Embryonic facial prominence (tissue), 1 donor: ENCODE results near the gene PRSS8.
A peak's percentile ranks its signal among the peaks of the same experiment; 100 is the strongest.
"Not testable (repeated sequence)": the region's sequence is repeated elsewhere in the genome, so short reads cannot be mapped to it uniquely, and the experiment has no call there.

Experiments used
- DNase-seq: peaks from one replicate; pipeline ENCODE4 v3.0.0-alpha.2; 2016; ENCODE audit errors: extremely low spot score

Gene PRSS8

DNA sequence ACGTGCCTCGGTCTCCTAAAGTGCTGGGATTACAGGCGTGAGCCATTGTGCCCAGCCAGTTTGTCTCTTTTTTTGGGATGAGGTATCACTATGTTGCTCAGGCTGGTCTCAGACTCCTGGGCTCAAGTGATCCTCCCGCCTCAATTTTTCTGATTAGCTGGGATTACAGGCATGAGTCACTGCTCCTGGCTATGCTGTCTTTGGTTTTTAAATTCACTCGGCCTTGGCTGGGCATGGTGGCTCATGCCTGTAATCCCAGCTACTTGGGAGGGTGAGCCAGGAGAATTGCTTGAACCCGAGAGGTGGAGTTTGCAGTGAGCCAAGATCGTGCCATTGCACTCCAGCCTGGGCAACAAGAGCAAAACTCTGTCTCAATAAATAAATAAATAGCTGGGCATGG, 8.9 kb upstream of the PRSS8 start:
- DNase-seq, result not testable (repeated sequence)

- DNase-seq, result no peak
Measured at GRCh38 chr16:31143694-31144148, 8.2 kb upstream of the PRSS8 start.

DNA sequence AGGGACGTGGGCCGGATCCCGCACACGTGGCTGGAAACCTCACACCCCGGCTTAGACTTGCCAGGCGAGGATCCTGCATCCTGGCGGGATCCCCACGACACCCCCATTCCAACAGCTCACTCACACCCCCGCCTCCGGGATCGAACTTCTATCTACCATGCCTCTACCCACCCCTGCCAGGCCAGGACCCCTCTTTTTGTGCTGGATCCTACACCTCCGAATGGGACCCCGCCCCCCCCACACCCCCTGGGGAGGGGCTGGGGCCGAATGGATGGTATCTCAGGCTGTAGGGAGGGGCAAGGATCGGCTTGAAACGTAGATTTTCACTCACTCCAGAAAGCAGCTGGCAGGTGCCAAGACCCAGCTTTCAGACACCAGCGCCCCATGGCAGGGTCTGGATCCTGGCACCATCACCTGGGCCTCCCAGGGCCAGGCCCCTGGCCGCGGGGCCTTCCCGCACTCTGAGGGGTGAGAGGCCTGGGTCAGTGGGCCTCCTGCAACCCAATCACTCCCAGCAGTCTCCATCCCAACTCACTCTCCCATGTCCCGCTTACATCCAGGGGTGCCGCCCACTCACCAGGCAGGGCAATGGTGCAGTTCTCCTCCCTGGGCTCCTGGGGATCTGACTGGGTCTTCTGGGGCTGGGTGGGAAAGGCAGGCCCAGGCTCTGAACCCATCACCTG, 7.6 kb upstream of the PRSS8 start:
- DNase-seq, result no peak

DNA sequence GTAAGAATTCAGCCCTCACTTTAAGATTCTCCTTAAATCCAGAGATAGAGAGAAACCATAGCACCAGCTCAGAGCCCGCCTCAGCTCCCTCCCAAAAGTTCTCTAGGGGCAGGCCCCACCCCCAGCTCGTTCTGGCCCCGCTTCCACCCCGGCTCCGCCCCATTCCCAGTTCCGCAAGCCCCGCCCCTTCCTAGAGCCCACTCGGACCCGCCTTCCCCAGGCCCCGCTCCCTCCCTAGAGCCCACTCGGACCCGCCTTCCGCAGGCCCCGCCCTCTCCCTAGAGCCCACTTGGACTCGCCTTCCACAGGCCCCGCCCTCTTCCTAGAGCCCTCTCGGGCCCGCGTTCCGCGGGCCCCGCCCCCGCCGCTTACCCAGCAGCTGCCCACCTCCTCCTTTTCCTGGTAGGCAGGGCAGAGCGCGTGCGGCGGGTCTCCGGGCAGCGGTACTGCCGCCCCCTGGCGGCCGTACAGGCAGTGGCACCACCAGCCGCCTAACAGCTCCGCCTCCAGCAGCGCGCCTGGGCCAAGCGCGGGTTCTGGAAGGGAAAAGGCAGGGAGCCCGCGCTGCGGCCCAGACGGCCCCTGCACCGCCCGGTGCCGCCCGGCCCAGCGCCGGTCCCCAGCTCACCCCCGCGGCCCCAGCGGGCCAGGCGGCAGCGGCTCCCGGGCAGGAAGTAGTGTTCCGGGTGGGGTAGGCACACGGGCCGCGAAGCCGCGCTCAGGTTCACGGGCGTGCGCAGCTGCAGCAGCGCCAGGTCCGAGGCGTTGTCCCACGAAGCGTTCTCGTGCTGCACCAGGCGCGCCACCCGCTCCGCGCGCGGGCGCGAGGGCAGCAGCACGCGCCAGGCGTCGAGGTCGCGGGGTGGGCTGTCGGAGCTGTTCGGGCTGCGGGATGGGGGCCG, 6.8 kb upstream of the PRSS8 start:
- peak; percentile 96 for DNase-seq

DNA sequence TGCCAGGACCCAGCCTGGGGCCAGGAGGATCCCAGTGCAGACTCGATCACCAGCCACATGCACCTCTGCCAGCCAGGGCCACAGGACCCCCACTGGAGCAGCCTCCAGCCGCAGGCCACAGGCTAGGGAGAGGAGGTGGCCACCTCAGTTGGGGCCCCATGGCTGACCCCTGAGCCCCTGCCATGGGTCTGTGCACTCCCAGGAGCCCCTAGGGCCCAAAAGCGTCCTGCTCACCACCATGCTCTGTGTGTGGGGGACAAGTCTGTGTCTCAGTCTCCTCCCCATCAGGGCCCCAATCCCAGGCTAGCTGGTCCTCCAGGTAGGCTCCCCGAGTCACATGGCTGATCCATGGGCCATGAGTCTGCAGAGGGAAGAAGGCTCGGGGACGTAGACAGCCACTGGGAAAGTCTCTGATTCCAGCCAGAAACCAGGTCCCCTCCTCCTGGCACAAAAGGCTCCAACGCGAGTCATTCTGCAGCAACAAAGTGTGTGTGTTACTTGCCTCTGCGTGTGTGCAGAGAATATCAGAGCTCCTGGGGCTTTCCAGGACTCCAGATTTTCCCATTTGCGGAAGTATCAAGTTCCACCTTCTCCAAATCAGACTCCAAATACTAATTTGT, 6.1 kb upstream of the PRSS8 start:
- DNase-seq, result no peak

DNA sequence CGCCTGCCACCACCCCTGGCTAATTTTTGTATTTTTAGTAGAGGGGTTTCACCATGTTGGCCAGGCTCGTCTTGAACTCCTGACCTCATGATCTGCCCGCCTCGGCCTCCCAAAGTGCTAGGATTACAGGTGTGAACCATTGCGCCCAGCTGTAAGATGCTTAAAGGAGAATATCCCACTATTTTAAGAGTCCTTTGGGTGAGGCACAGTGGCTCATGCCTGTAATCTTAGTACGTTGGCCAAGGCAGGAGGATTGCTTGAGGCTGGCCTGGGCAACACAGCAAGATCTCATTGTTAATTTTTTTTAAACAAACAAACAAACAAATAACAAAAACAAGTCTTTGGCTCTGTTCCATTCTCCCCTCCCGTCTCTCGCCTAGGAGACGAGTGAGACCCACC, 5.5 kb upstream of the PRSS8 start:
- not testable (repeated sequence) for DNase-seq

GRCh38 chr16:31138621-31139578, 3.4 kb upstream of the PRSS8 start:
- no peak for DNase-seq

GRCh38 chr16:31136822-31137499, 1.4 kb upstream of the PRSS8 start:
- DNase-seq, result not testable (repeated sequence)

DNA sequence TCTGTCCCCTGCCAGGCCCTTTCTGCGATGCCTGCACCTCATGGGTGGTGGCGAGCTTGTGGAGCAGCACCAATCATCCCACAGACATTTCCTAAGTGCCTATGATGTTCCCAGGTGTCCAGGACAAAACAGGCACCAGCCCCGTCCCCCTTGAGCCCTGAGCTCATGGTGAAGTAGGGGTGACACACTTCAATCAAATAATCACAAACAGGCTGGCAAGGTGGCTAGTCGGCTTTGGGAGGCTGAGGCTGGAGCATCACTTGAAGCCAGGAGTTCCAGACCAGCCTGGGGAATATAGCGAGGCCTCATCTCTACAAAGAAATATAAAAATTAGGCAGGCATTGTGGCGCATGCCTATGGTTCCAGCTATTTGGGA, 748 bp upstream of the PRSS8 start:
- DNase-seq, result no peak

- DNase-seq, result no peak
Measured at GRCh38 chr16:31134625-31135534, 647 bp downstream of the PRSS8 start.

DNA sequence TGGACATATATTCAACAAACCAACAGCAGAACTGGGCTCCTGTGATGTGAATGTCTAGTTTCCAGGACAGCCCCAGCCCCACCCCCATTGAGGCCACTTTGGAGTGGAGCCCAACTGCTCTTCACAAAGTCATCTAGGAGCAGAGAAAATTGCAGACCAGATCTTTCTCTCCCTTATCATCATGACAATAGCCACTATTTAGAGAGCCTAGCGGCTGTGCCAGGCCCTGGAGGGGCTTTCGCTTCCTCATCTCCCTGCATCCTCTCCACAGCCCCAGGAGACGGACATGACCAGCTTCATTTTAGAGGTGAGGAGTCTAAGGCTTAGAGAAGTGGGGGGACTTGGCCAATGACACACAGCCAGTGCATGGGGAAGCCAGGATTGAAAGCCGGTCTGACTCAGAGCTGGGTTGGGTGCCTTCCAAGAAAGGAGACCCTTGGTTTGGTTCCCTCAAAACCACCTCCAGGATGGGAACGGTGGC, 1.4 kb downstream of the PRSS8 start:
- DNase-seq, result no peak

GRCh38 chr16:31133046-31133501, 2.5 kb downstream of the PRSS8 start:
- DNase-seq, result no peak

GRCh38 chr16:31132303-31132979, 3.1 kb downstream of the PRSS8 start:
- DNase-seq, result no peak

GRCh38 chr16:31131841-31132271, 3.7 kb downstream of the PRSS8 start:
- no peak for DNase-seq

DNA sequence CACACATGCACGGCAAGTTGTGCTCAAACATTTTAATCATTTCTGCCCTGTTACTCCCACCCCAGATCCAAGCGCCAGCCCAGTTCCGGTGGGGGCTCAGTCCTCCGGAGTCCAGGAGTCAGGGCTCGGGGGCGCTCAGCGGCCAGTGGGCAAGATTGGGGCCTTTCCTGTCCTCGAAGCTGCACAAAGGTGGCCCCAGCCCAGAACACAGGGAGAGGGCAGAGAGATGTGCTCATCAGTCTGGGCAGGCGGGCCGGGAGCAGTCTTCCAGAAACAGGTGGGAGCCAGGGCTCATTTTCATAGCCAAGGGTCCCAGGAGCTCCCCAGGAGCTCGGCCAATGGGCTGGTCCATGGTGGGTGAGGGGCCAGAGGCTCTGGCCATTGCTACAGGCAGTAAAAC, 4.1 kb downstream of the PRSS8 start:
- no peak for DNase-seq

- DNase-seq, result no peak
Measured at GRCh38 chr16:31130899-31131298, 4.6 kb downstream of the PRSS8 start.

- no peak for DNase-seq
Measured at GRCh38 chr16:31130336-31130891, 5.1 kb downstream of the PRSS8 start.

DNA sequence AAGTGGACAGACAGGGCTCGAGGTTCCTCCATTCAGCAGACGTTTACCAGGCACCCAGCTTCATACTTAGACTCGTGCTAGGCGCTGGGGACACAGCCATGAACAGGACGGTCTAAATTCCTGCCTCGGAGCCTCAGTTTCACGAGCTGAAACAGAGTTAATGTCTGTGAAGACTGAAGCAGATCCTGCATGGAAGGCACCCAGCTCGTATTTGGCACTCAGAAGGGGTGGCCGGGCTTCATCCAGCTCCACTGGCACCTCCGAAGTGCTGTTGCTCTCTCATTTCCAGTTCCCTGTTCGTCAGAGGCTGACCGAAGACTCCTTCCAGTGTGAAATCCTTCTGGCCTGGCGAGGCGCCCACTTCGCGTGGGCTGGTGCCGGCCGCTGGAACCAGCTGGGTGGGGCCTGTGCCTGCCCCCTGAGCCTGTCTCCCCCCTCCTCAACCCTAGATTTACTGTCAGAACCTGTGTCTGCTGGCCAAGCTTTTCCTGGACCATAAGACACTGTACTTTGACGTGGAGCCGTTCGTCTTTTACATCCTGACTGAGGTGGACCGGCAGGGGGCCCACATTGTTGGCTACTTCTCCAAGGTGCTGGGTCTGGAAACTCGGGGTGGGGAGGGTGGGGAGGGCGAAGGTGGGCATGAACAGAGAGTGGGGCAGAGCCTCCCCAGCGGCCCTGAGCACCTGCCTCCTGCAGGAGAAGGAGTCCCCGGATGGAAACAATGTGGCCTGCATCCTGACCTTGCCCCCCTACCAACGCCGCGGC, 5.8 kb downstream of the PRSS8 start:
- DNase-seq, result no peak
